Osteoblast (primary cell): Measurements from ENCODE around the gene SNX30. TPM values are rescaled to one million over a fixed set of nuclear protein-coding genes. Genes with fewer than 3 reads are reported as not detected.

ENCODE experiments used
- DNase-seq: peaks from one replicate; pipeline ENCODE4 v3.0.0; 2011; ENCODE audit warnings: low spot score, mixed read lengths; ENCODE audit not compliant: insufficient read length; ENCODE audit errors: missing footprints
- H2AFZ ChIP-seq: 2 replicates; pipeline ENCODE4 v1.6.0; 2011; ENCODE audit warnings: mild to moderate bottlenecking, low read length
- H3K27ac ChIP-seq: 2 replicates; pipeline ENCODE4 v1.5.1; 2011; ENCODE audit warnings: mild to moderate bottlenecking, low read depth, low read length, moderate library complexity
- H3K27me3 ChIP-seq: 2 replicates; pipeline ENCODE4 v1.6.0; 2012; ENCODE audit warnings: mild to moderate bottlenecking, control low read depth, inconsistent platforms, low read length, moderate library complexity; ENCODE audit not compliant: insufficient read depth
- H3K36me3 ChIP-seq: 2 replicates; pipeline ENCODE4 v1.5.1; 2011; ENCODE audit warnings: mild to moderate bottlenecking, low read length, control low read depth, moderate library complexity; ENCODE audit not compliant: insufficient read depth
- H3K4me1 ChIP-seq: 2 replicates; pipeline ENCODE4 v1.5.1; 2011; ENCODE audit warnings: mild to moderate bottlenecking, low read length, control low read depth, moderate library complexity; ENCODE audit not compliant: insufficient read depth
- H3K4me2 ChIP-seq: 2 replicates; pipeline ENCODE4 v1.6.0; 2011; ENCODE audit warnings: mild to moderate bottlenecking, low read length; ENCODE audit not compliant: insufficient read depth
- H3K4me3 ChIP-seq: fragments of 200-600 bp; sonication (generic); 3 replicates; pipeline ENCODE4 v1.5.1; 2012; ENCODE audit warnings: mild to moderate bottlenecking, low read length, inconsistent platforms; ENCODE audit not compliant: insufficient read depth
- H3K79me2 ChIP-seq: 2 replicates; pipeline ENCODE4 v1.6.0; 2012; ENCODE audit warnings: mild to moderate bottlenecking, low read length, control low read depth, inconsistent platforms; ENCODE audit not compliant: insufficient read depth
- H3K9me3 ChIP-seq: 2 replicates; pipeline ENCODE4 v1.5.1; 2011; ENCODE audit warnings: low read depth, low read length, control low read depth
- H4K20me1 ChIP-seq: 2 replicates; pipeline ENCODE4 v1.6.0; 2012; ENCODE audit warnings: mild to moderate bottlenecking, low read length, control low read depth; ENCODE audit not compliant: insufficient read depth
- CTCF ChIP-seq: IDR thresholded peaks from 2 replicates; pipeline ENCODE4 v1.5.1; 2011; ENCODE audit warnings: mild to moderate bottlenecking, low read depth, low read length, moderate library complexity; ENCODE audit errors: extremely low read depth
- total RNA-seq: library from RNA; depleted of rRNA; stranded (reverse); fragments of >200 nt; gene quantifications from 2 replicates; pipeline ENCODE4 v1.2.3, GENCODE V29; 2012

The SNX30 gene
- total RNA-seq, 1 donor, result 38.7 TPM

GRCh38 chr9:112754578-112754977 lies 4.0 kb downstream of the SNX30 start:
- no peak overlapping the region for H3K4me3 ChIP-seq
- H3K4me2 ChIP-seq, result peak overlapping the region; percentile 49
- no peaks in the 10 kb centered on the region for H3K9me3 ChIP-seq
- peaks cover 62% of the 10 kb centered on the region for H3K4me1 ChIP-seq
- H3K36me3 ChIP-seq, result no peaks in the 10 kb centered on the region
- H4K20me1 ChIP-seq, result peaks cover 20% of the 10 kb centered on the region
- H3K27me3 ChIP-seq, result no peaks in the 10 kb centered on the region
- no peak for TF ChIP-seq CTCF
- H3K27ac ChIP-seq, result peak overlapping the region; percentile 56
- no peak for DNase-seq
- peak overlapping the region; percentile 40 for H2AFZ ChIP-seq
- H3K79me2 ChIP-seq, result peaks cover 63% of the 10 kb centered on the region

- H3K4me2 ChIP-seq, result peak overlapping the region; percentile 49
- peak overlapping the region; percentile 40 for H2AFZ ChIP-seq
- H3K4me1 ChIP-seq, result peaks cover 57% of the 10 kb centered on the region
- no peaks in the 10 kb centered on the region for H3K9me3 ChIP-seq
- peaks cover 22% of the 10 kb centered on the region for H4K20me1 ChIP-seq
- peaks cover 68% of the 10 kb centered on the region for H3K79me2 ChIP-seq
- H3K36me3 ChIP-seq, result no peaks in the 10 kb centered on the region
- no peaks in the 10 kb centered on the region for H3K27me3 ChIP-seq
- H3K4me3 ChIP-seq, result no peak overlapping the region
- peak overlapping the region; percentile 56 for H3K27ac ChIP-seq
- TF ChIP-seq CTCF, result no peak
- no peak for DNase-seq
Observed at GRCh38 chr9:112755016-112755427, 4.5 kb downstream of the SNX30 start.

DNA sequence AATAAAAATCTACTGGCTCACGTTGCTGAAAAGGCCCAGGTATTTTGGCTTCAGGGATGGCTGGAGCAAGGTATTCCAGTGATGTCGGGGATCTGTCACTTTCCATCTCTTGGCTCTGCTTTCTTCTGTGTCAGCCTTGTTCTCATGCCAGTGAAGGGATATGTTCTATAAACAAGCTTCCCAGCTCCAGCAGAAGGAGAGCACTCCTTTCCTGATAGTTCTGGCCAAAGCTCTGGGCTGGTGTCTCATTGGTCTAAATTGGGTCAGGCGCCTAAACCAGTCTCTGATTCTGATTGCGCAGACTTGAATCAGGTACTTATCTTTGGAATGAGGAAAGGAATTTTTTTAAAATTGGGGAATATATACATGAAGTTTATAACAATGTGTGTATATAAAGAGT lies 5.1 kb downstream of the SNX30 start:
- no peak for TF ChIP-seq CTCF
- H3K27me3 ChIP-seq, result no peaks in the 10 kb centered on the region
- no peak overlapping the region for H2AFZ ChIP-seq
- H4K20me1 ChIP-seq, result peaks cover 22% of the 10 kb centered on the region
- no peak overlapping the region for H3K27ac ChIP-seq
- H3K4me1 ChIP-seq, result peaks cover 54% of the 10 kb centered on the region
- H3K79me2 ChIP-seq, result peaks cover 72% of the 10 kb centered on the region
- H3K36me3 ChIP-seq, result no peaks in the 10 kb centered on the region
- H3K9me3 ChIP-seq, result no peaks in the 10 kb centered on the region
- no peak overlapping the region for H3K4me3 ChIP-seq
- no peak for DNase-seq
- H3K4me2 ChIP-seq, result no peak overlapping the region

DNA sequence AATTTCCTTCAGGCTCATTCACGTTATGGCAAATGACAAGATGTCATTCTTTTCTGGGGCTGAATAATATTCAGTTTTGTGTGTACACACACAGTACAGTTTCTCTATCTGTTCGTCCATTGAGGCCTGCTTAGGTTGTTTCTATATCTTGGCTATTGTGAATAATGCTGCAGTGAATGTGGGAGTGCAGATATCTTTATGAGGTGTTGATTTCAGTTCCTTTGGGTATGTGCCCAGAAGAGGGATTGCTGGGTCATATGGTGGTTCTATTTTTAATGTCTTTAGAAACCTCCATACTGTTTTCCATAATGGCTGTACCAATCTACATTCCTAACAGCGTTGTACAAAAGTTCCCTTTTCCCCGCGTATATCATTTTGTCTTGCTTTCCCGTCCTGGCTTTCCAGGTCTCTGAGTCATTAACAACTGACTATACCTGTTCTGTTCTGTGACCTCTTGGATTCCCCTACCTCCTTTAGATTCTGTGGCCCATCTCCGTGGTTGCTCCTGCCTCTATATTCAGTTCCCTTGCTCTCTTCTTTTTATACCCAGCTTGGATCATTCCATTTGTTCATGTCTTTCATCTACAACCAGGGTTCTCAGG lies 6.8 kb downstream of the SNX30 start:
- Histone ChIP-seq H3K36me3 (no peaks in the 10 kb centered on the region), H3K4me2 (no peak overlapping the region), H3K4me1 (peaks cover 49% of the 10 kb centered on the region), H4K20me1 (peaks cover 14% of the 10 kb centered on the region), H3K4me3 (no peak overlapping the region), H3K27ac (no peak overlapping the region), H3K79me2 (peaks cover 74% of the 10 kb centered on the region), H2AFZ (no peak overlapping the region), H3K9me3 (no peaks in the 10 kb centered on the region), H3K27me3 (no peaks in the 10 kb centered on the region)
- no peak for TF ChIP-seq CTCF
- no peak for DNase-seq
